Smooth muscle cell (in vitro differentiated cells): ENCODE measurements around the gene MYB. TPM values are rescaled to one million over a fixed set of nuclear protein-coding genes. Genes with fewer than 3 reads are reported as not detected.
A peak's percentile ranks its signal among the peaks of the same experiment; 100 is the strongest.

Experiments
- DNase-seq: peaks from one replicate; lab custom pipeline; 2025; ENCODE audit not compliant: unreplicated experiment; lab: John Stamatoyannopoulos, UW
- H2AFZ ChIP-seq: fragments of 200-600 bp; sonication (generic); 2 replicates; pipeline ENCODE4 v1.6.0; 2016; ENCODE audit warnings: antibody characterized with exemption, low read depth, mild to moderate bottlenecking
- H3F3A ChIP-seq: fragments of 200-600 bp; sonication (generic); 2 replicates; pipeline ENCODE4 v1.6.0; 2017; ENCODE audit warnings: antibody characterized with exemption, low read depth
- H3K27ac ChIP-seq: fragments of 200-600 bp; sonication (generic); 2 replicates; pipeline ENCODE4 v1.5.1; 2016; ENCODE audit warnings: low read depth, mild to moderate bottlenecking
- H3K27me3 ChIP-seq: fragments of 200-600 bp; sonication (generic); 2 replicates; pipeline ENCODE4 v1.6.1; 2016; ENCODE audit warnings: low read depth, mild to moderate bottlenecking
- H3K36me3 ChIP-seq: fragments of 200-600 bp; sonication (generic); 2 replicates; pipeline ENCODE4 v1.5.1; 2016; ENCODE audit warnings: low read depth
- H3K4me1 ChIP-seq: fragments of 200-600 bp; sonication (generic); 2 replicates; pipeline ENCODE4 v1.5.1; 2016; ENCODE audit warnings: low read depth
- H3K4me2 ChIP-seq: fragments of 200-600 bp; sonication (generic); 2 replicates; pipeline ENCODE4 v1.6.0; 2016; ENCODE audit warnings: mild to moderate bottlenecking
- H3K4me3 ChIP-seq: fragments of 200-600 bp; sonication (generic); 2 replicates; pipeline ENCODE4 v1.5.1; 2016; ENCODE audit warnings: mild to moderate bottlenecking
- H3K79me2 ChIP-seq: fragments of 200-600 bp; sonication (generic); 2 replicates; pipeline ENCODE4 v1.6.0; 2016; ENCODE audit warnings: low read depth, mild to moderate bottlenecking
- H3K9ac ChIP-seq: fragments of 200-600 bp; sonication (generic); 2 replicates; pipeline ENCODE4 v1.6.0; 2016; ENCODE audit warnings: low read depth
- H3K9me3 ChIP-seq: fragments of 200-600 bp; sonication (generic); replicated peaks from 2 replicates; pipeline ENCODE4 v1.5.1; 2016; ENCODE audit warnings: low read depth
- H4K20me1 ChIP-seq: fragments of 200-600 bp; sonication (generic); 2 replicates; pipeline ENCODE4 v1.6.0; 2016; ENCODE audit warnings: low read depth
- CTCF ChIP-seq: fragments of 200-600 bp; sonication (generic); IDR thresholded peaks from 2 replicates; pipeline ENCODE4 v1.5.1; 2017; ENCODE audit warnings: borderline replicate concordance, mild to moderate bottlenecking, antibody characterized with exemption; ENCODE audit not compliant: insufficient read depth, poor library complexity, severe bottlenecking
- WGBS: methylation state at CpG from one replicate; pipeline ENCODE4 v1.1.7; 2016; ENCODE audit warnings: low lambda C conversion rate; 5-methylcytosine and 5-hydroxymethylcytosine counted together
- polyA plus RNA-seq: library from polyadenylated mRNA; unstranded; fragments of >200 nt; fragmentation: Nextera tagmentation; extraction: Ambion mirVana; gene quantifications from 2 replicates; pipeline ENCODE4 v1.2.1, GENCODE V29; 2016
- total RNA-seq: library from RNA; depleted of rRNA; stranded (reverse); fragments of >200 nt; gene quantifications from 2 replicates; pipeline ENCODE4 v1.2.3, GENCODE V29; 2014

The MYB gene
- total and polyA plus RNA-seq, 2 experiments from 2014 or later, result 0.25 to 1.2 TPM

GRCh38 chr6:135159531-135159930 lies 21.6 kb upstream of the MYB start:
- Histone ChIP-seq H3K27ac (no peak overlapping the region), H3K79me2 (no peaks in the 10 kb centered on the region), H3K4me1 (no peaks in the 10 kb centered on the region), H2AFZ (no peak overlapping the region), H3K27me3 (peaks cover 14% of the 10 kb centered on the region), H4K20me1 (no peaks in the 10 kb centered on the region), H3K4me3 (no peak overlapping the region), H3K36me3 (no peaks in the 10 kb centered on the region), H3K4me2 (no peak overlapping the region), H3F3A (no peaks in the 10 kb centered on the region), H3K9me3 (no peaks in the 10 kb centered on the region), H3K9ac (no peak overlapping the region)
- no peak for TF ChIP-seq CTCF
- no peak for DNase-seq
- WGBS, result 67% methylated on average over 3 of the region's 3 CpGs

- Histone ChIP-seq H2AFZ (no peak overlapping the region), H3K4me2 (no peak overlapping the region)
- DNase-seq, result no peak
Measured at GRCh38 chr6:135161411-135162395, 19.4 kb upstream of the MYB start.

DNA sequence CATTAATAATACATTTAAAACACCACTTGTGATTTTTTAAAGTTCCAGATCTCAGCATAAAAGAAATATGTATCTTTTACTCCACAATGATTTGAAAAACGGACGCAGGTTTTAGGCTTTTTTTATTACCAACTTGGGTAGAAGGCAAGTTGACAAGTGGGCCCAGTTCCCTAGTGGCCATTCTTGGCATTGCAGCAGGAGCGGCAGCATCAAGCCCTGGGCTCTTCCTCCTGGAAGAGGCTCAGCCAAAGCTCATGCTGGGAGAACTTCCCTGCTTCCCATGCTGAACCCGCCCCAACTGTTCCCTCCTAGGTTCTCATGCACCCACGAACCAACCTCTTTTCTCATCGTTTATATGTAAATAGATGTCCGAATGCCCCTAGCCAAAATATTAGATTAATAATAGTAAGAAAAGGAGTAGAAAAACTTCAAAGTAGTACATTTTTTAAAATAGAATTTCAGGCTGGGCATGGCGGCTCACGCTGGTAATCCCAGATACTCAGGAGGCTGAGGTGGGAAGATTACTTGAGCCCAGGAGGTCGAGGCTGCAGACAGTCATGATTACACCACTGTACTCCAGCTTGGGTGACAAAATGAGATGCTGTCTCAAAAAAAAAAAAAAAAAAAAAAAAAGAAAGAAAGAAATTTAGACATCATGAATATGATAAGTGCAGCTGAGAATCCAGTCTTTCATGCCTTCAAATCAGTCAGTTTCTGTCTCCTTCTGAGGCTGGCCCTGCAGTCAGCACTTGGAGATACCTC lies 18.2 kb upstream of the MYB start:
- Histone ChIP-seq H3K27ac (no peak overlapping the region), H3K4me2 (no peak overlapping the region), H3K27me3 (peaks cover 19% of the 10 kb centered on the region), H3K9me3 (no peaks in the 10 kb centered on the region), H3F3A (no peaks in the 10 kb centered on the region), H3K9ac (no peak overlapping the region), H4K20me1 (no peaks in the 10 kb centered on the region), H3K4me1 (no peaks in the 10 kb centered on the region), H2AFZ (no peak overlapping the region), H3K4me3 (no peak overlapping the region), H3K36me3 (no peaks in the 10 kb centered on the region), H3K79me2 (no peaks in the 10 kb centered on the region)
- TF ChIP-seq CTCF, result peak; percentile 64
- no peak for DNase-seq
- 34% methylated on average over 10 of the region's 10 CpGs for WGBS

More at GRCh38 chr6:135161411-135162395, 19.4 kb upstream of the MYB start:
- WGBS, result 94% methylated on average over 3 of the region's 3 CpGs
- no peaks in the 10 kb centered on the region for H3K79me2 ChIP-seq
- H3K9me3 ChIP-seq, result no peaks in the 10 kb centered on the region
- H3K4me3 ChIP-seq, result no peak overlapping the region
- H4K20me1 ChIP-seq, result no peaks in the 10 kb centered on the region
- no peaks in the 10 kb centered on the region for H3K36me3 ChIP-seq
- no peaks in the 10 kb centered on the region for H3F3A ChIP-seq
- H3K27ac ChIP-seq, result no peak overlapping the region
- no peak for TF ChIP-seq CTCF
- H3K4me1 ChIP-seq, result no peaks in the 10 kb centered on the region
- no peak overlapping the region for H3K9ac ChIP-seq
- peaks cover 19% of the 10 kb centered on the region for H3K27me3 ChIP-seq
